ENCODE measurements around the gene ZIC4. TPM values are rescaled to one million over a fixed set of nuclear protein-coding genes. Genes with fewer than 3 reads are reported as not detected.

The ZIC4 gene
- total RNA-seq, 2 donors from 2014 or later, result not detected

DNA sequence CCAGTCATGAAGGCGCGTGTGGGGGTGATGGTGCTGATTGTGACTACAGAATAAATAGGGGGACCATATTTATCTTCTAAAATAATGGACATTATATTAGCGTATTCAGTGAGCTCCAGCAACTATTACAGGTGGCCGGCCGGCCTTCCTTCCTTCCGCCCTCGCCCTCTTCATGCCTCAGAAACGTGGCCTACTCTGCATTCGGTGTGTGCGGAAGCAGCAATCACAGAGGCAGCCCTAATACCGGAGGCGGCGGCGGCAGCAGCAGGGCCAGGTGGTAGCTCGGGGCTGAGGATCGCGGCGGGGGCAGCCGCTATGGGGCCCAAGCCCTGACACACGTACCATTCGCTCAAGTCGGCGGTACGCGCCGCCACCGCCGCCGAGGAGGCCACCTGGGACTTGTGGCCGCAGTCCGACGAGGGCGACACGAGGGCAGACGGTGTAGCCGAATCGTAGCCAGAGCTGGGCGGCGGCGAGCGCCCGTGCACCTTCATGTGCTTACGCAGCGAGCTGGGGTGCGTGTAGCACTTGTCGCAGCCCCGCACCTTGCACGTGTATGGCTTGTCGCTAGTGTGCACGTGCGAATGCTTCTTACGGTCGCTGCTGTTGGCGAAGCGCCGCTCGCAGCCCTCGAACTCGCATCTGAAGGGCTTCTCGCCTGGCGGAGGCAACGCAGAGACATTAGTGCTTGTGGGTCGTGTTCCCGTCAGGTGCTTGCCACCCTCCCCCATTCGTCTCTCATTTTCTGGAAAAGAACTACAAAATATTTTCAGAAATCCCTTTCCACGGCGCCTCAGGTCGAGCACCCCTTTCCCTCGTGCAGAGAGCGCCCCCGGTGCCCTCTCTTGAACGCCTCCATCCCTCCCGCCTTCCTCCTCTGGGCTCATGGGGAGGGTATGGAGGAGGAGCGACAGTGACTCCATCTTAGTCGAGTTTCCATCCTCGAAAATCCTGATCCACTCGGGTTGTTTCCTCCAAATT lies 15.5 kb downstream of the ZIC4 start:
- Histone ChIP-seq H3K27me3 (peaks cover 37 to 74% of the 10 kb centered on the region in 2 donors), H3K36me3 (no peaks in the 10 kb centered on the region), H3K4me1 (peaks cover 0 to 45% of the 10 kb centered on the region in 2 donors), H3K9me3 (no peaks in the 10 kb centered on the region), H3K27ac (no peak overlapping the region), H3K4me3 (no peak overlapping the region)
- TF ChIP-seq, protein P1, sequence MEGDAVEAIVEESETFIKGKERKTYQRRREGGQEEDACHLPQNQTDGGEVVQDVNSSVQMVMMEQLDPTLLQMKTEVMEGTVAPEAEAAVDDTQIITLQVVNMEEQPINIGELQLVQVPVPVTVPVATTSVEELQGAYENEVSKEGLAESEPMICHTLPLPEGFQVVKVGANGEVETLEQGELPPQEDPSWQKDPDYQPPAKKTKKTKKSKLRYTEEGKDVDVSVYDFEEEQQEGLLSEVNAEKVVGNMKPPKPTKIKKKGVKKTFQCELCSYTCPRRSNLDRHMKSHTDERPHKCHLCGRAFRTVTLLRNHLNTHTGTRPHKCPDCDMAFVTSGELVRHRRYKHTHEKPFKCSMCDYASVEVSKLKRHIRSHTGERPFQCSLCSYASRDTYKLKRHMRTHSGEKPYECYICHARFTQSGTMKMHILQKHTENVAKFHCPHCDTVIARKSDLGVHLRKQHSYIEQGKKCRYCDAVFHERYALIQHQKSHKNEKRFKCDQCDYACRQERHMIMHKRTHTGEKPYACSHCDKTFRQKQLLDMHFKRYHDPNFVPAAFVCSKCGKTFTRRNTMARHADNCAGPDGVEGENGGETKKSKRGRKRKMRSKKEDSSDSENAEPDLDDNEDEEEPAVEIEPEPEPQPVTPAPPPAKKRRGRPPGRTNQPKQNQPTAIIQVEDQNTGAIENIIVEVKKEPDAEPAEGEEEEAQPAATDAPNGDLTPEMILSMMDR (IDR thresholded peaks at IDR 0.05), result no peak
- no peak for DNase-seq (ENCODE audit: low spot score)

DNA sequence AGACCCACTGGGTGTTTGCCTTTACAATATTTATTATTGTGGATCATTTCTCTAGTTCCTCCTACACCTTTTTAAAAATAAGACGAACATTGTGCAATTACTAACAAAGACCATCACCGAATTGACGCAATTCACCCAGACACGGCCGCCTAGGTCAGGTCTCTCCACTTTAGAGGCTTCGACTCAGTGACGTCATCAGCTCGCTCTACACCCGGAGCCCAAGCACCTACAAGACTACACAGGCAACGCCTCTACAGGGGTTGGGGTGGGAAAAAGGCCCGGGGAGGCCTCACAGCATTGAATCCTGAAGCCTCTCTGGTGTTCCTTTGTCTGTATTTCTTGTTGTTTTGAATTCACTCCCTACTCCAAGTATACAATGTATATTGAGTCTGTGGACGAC lies 16.6 kb downstream of the ZIC4 start:
- H3K36me3 ChIP-seq, result no peaks in the 10 kb centered on the region
- H3K4me1 ChIP-seq, result peaks cover 0 to 41% of the 10 kb centered on the region in 2 donors
- DNase-seq (ENCODE audit: low spot score), result no peak
- no peaks in the 10 kb centered on the region for H3K9me3 ChIP-seq
- TF ChIP-seq, protein P1 (IDR thresholded peaks at IDR 0.05), result no peak
- H3K27ac ChIP-seq, result no peak overlapping the region
- H3K27me3 ChIP-seq, result peaks cover 38 to 68% of the 10 kb centered on the region in 2 donors
- no peak overlapping the region for H3K4me3 ChIP-seq

DNA sequence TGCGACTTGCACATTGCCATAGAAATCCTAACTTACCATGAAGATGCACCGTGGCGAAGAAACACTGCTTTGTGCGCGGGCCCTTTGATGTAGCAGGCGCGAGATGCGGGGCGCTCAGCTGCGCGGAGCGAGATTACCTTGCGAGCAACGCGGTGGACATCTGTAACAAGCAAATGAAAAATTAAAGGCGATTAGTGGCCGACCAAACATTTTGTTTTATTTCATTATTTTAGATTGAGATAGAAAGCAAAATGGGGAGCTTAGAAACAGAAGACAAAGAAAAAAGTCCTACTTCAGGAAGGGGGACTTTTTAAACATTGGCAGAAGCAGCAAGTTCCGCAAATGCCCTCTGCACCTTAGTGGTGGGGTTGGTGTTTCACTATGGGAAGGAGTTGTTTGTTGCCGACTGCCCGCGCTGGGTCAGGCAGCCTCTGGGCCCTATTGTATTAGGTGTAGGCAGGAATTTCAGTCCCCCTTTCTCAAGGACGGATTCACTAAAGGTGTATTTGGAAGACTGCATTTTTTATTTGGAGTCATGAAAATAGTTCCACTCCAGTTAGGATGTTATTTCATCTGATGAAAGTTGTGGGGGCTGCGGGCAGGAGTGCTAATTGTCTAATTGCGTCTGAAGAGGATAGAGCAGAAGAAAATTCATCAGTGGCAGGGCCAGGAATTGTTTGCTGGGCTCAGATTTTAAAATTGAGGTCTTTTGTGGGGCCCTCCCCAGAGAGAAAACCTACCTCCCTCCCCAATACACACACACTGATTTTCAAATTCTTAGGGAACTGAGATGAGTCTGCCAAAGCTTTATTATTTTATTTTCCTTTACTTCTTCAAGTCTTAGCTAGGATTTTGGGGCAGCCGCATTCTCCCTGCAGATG lies 17.4 kb downstream of the ZIC4 start:
- Histone ChIP-seq H3K4me1 (peaks cover 0 to 34% of the 10 kb centered on the region in 2 donors), H3K4me3 (no peak overlapping the region), H3K27me3 (peaks cover 38 to 71% of the 10 kb centered on the region in 2 donors), H3K36me3 (no peaks in the 10 kb centered on the region), H3K9me3 (no peaks in the 10 kb centered on the region), H3K27ac (no peak overlapping the region)
- TF ChIP-seq, protein P1 (IDR thresholded peaks at IDR 0.05), result no peak
- no peak for DNase-seq (ENCODE audit: low spot score)

- Histone ChIP-seq H3K36me3 (no peaks in the 10 kb centered on the region), H3K27ac (no peak overlapping the region), H3K4me1 (peaks cover 0 to 25% of the 10 kb centered on the region in 2 donors), H3K27me3 (peaks cover 38 to 70% of the 10 kb centered on the region in 2 donors), H3K4me3 (no peak overlapping the region), H3K9me3 (no peaks in the 10 kb centered on the region)
- no peak for DNase-seq (ENCODE audit: low spot score)
- TF ChIP-seq, protein P1 (IDR thresholded peaks at IDR 0.05), result no peak
These were observed 18.3 kb downstream of the ZIC4 start for GRCh38 chr3:147387885-147388699.

- Histone ChIP-seq H3K9me3 (no peaks in the 10 kb centered on the region), H3K4me1 (peaks cover 0 to 18% of the 10 kb centered on the region in 2 donors), H3K4me3 (no peak overlapping the region), H3K27me3 (peaks cover 42 to 64% of the 10 kb centered on the region in 2 donors), H3K36me3 (no peaks in the 10 kb centered on the region), H3K27ac (no peak overlapping the region)
- TF ChIP-seq, protein P1 (IDR thresholded peaks at IDR 0.05), result no peak
- DNase-seq (ENCODE audit: low spot score), result no peak
These were observed 19.0 kb downstream of the ZIC4 start for GRCh38 chr3:147387291-147387884.

Data from right atrium auricular region (tissue), 2 donors.